Heart left ventricle (tissue), 16 donors: ENCODE measurements around the gene TACC2. TPM values are rescaled to one million over a fixed set of nuclear protein-coding genes. Genes with fewer than 3 reads are reported as not detected.
A peak's percentile ranks its signal among the peaks of the same experiment; 100 is the strongest.

ENCODE experiments used
- ATAC-seq, 4 donors: fragments of 200-7000 bp; cut with Tn5 transposase; one replicate each; pipeline ENCODE4 v1.9.1; 2020 to 2022; ENCODE audit warnings: moderate library complexity in 4 of 4, mild to moderate bottlenecking in 3 of 4, moderate number of reproducible peaks in 1 of 4
- DNase-seq, 5 donors: peaks; one replicate each; pipeline ENCODE4 v3.0.0-alpha.2; 2020
- H3K27ac ChIP-seq, 12 donors: fragments of 200-600 bp; sonication (generic) in 4 of 12; one replicate each; pipeline versions ENCODE4 v1.5.0 to v1.8.0; 2016 to 2022; ENCODE audit warnings: mild to moderate bottlenecking in 2 of 12
- H3K27me3 ChIP-seq, 9 donors: fragments of 200-600 bp; sonication (generic) in 2 of 9; one replicate each; pipeline versions ENCODE4 v1.5.1 to v1.8.0; 2016 to 2022; ENCODE audit warnings: mild to moderate bottlenecking in 3 of 9
- H3K36me3 ChIP-seq, 9 donors: fragments of 200-600 bp; sonication (generic) in 2 of 9; one replicate each; pipeline versions ENCODE4 v1.5.0 to v1.8.0; 2018 to 2022; ENCODE audit warnings: mild to moderate bottlenecking in 2 of 9
- H3K4me1 ChIP-seq, 12 donors: fragments of 200-600 bp; sonication (generic) in 4 of 12; one replicate each; pipeline versions ENCODE4 v1.5.0 to v1.8.0; 2016 to 2022; ENCODE audit warnings: mild to moderate bottlenecking in 3 of 12
- H3K4me3 ChIP-seq, 12 donors: fragments of 200-600 bp; sonication (generic) in 4 of 12; one replicate each; pipeline versions ENCODE4 v1.5.0 to v1.8.0; 2017 to 2022; ENCODE audit warnings: mild to moderate bottlenecking in 9 of 12, moderate library complexity in 4 of 12
- H3K9me3 ChIP-seq, 12 donors: fragments of 200-600 bp; sonication (generic) in 4 of 12; one replicate each; pipeline versions ENCODE4 v1.5.0 to v1.8.0; 2016 to 2022; ENCODE audit warnings: mild to moderate bottlenecking in 1 of 12
- CTCF ChIP-seq, 12 donors: fragments of 200-600 bp; sonication (generic) in 4 of 12; IDR thresholded peaks; one replicate each; pipeline versions ENCODE4 v1.5.0 to v1.8.0; 2018 to 2022; ENCODE audit warnings: antibody characterized with exemption in 12 of 12, mild to moderate bottlenecking in 5 of 12
- POLR2A ChIP-seq, 2 donors: fragments of 450-650 bp; IDR thresholded peaks; one replicate each; pipeline ENCODE4 v1.6.1; 2017; ENCODE audit warnings: antibody characterized with exemption in 2 of 2, mild to moderate bottlenecking in 2 of 2, moderate library complexity in 2 of 2
- WGBS, 4 donors: extraction: QIAGEN DNeasy Blood & Tissue Kit in 2 of 4; methylation state at CpG; one replicate each; pipeline versions ENCODE4 v1.1.5 to v1.1.7; 2013 to 2018; 5-methylcytosine and 5-hydroxymethylcytosine counted together
- intact Hi-C, 10 donors: fragments of 100-400 bp; cut with DNase I; formaldehyde crosslinking; loops; one replicate each; pipeline versions ENCODE4 v1.11.1 to v1.14.2; 2022
- polyA plus RNA-seq, 2 donors: library from polyadenylated mRNA; stranded (reverse); fragments of 200-250 nt; gene quantifications; one replicate each; pipeline ENCODE4 v1.2.3, GENCODE V29; 2013
- total RNA-seq, 9 donors: library from RNA; depleted of rRNA in 2 of 9; stranded (reverse); fragments of >200 nt in 2 of 9; fragmentation: NEBNext Ultra II Directional in 3 of 9; extraction: Animal tissue kit (Norgen Biotek cat#: 25700) in 3 of 9; gene quantifications; one replicate each; pipeline versions ENCODE4 v1.1.0 to v1.2.4, GENCODE V29; 2016 to 2023
- donor health status: ischemic (EF 13 %, LVEDD 7.1; RV severe dilation, severe dysfunction).
- donor health status: healthy with polysubstance abuse.
- donor health status: DM: no; HTN: yes; CAD: no.
- donor health status: DM: no; HTN: no; CAD: no.
- donor health status: ischemic (EF 25% LVEDD 6.9; RV normal size, moderate dysfunction).
- donor health status: ischemic (EF 25% LVEDD 5.7; RV mildly dilated, moderate dysfunction).
- donor health status: healthy.
- donor health status: DM: yes; HTN: yes; CAD: no.
- donor health status: ischemic (EF 35%, LVEDD 5.7; RV mildly dilated, moderate dysfunction).
- donor health status: nonischemic (EF 11% LVEDD 7.7; RV severe dilation, severe dysfunction).
- donor health status: DM: yes; HTN: yes; CAD: no.
- donor health status: PGD.
- donor health status: ischemic (EF 29% LVEDD 5.4; RV normal size, mild dysfunction).
- donor health status: nonischemic (EF 23%, LVEDD 6.1; RV moderate dilation, normal function).

TACC2 gene
- total and polyA plus RNA-seq, 11 donors: 96.7 to 456 (median 294) TPM

- TF ChIP-seq POLR2A (IDR thresholded peaks at IDR 0.05): no peak
- TF ChIP-seq CTCF (IDR thresholded peaks at IDR 0.05): no peak
- intact Hi-C loops: loop anchor here in 5 of 10 donors (10.0 kb wide), 2 partner anchors 55 to 165 kb away; no protein-coding TSS in a partner anchor
- Histone ChIP-seq H3K4me1 (no peaks in the 10 kb centered on the region), H3K9me3 (no peaks in the 10 kb centered on the region), H3K27ac (no peak overlapping the region), H3K27me3 (no peaks in the 10 kb centered on the region), H3K36me3 (peaks cover 0 to 94% (median 82%) of the 10 kb centered on the region in 9 donors), H3K4me3 (no peak overlapping the region)
- ATAC-seq (no peak), DNase-seq (no peak)
- WGBS, 4 donors: 80 to 91% (median 88%) methylated on average over 6 of the region's 6 CpGs
These were observed 230.4 kb downstream of the TACC2 start for GRCh38 chr10:122219340-122219739.

GRCh38 chr10:122220736-122221135, 231.8 kb downstream of the TACC2 start:
- intact Hi-C loops: loop anchor here in 1 of 10 donors (5.0 kb wide), 1 partner anchor 168 kb away; no protein-coding TSS in a partner anchor
- 58 to 74% (median 66%) methylated on average over 2 of the region's 2 CpGs for WGBS, 4 donors
- ATAC-seq: no peak
- no peaks in the 10 kb centered on the region for H3K4me1 ChIP-seq
- no peaks in the 10 kb centered on the region for H3K9me3 ChIP-seq
- no peaks in the 10 kb centered on the region for H3K27me3 ChIP-seq
- H3K36me3 ChIP-seq: peaks cover 0 to 99% (median 86%) of the 10 kb centered on the region in 9 donors
- DNase-seq: no peak
- H3K4me3 ChIP-seq: no peak overlapping the region
- no peak overlapping the region for H3K27ac ChIP-seq
- TF ChIP-seq POLR2A (IDR thresholded peaks at IDR 0.05): no peak
- TF ChIP-seq CTCF (IDR thresholded peaks at IDR 0.05): no peak

- H3K36me3 ChIP-seq: peaks cover 0 to 100% (median 86%) of the 10 kb centered on the region in 9 donors
- TF ChIP-seq POLR2A (IDR thresholded peaks at IDR 0.05) (no peak), CTCF (IDR thresholded peaks at IDR 0.05) (no peak)
- intact Hi-C loops: loop anchor here in 1 of 10 donors (5.0 kb wide), 1 partner anchor 170 kb away; no protein-coding TSS in a partner anchor
- WGBS, 4 donors: 71 to 78% (median 74%) methylated on average over 5 of the region's 5 CpGs
- ATAC-seq (peak in 3 of 4 donors; percentile 29 to 47 (median 33)), DNase-seq (no peak)
- H3K4me1 ChIP-seq: peaks cover 0 to 2% (median 0%) of the 10 kb centered on the region in 12 donors
- H3K27ac ChIP-seq: no peak overlapping the region
- no peaks in the 10 kb centered on the region for H3K9me3 ChIP-seq
- no peaks in the 10 kb centered on the region for H3K27me3 ChIP-seq
- H3K4me3 ChIP-seq: no peak overlapping the region
These were observed 233.0 kb downstream of the TACC2 start for GRCh38 chr10:122221958-122222357.

GRCh38 chr10:122222638-122223037, 233.7 kb downstream of the TACC2 start:
- TF ChIP-seq CTCF (IDR thresholded peaks at IDR 0.05) (no peak), POLR2A (IDR thresholded peaks at IDR 0.05) (no peak)
- DNase-seq (no peak), ATAC-seq (no peak)
- Histone ChIP-seq H3K9me3 (no peaks in the 10 kb centered on the region), H3K4me3 (no peak overlapping the region), H3K36me3 (peaks cover 0 to 100% (median 88%) of the 10 kb centered on the region in 9 donors), H3K4me1 (peaks cover 0 to 9% (median 0%) of the 10 kb centered on the region in 12 donors), H3K27me3 (no peaks in the 10 kb centered on the region), H3K27ac (no peak overlapping the region)
- 86 to 89% (median 87%) methylated on average over 7 of the region's 7 CpGs for WGBS, 4 donors
- intact Hi-C loops: loop anchor here in 1 of 10 donors (5.0 kb wide), 1 partner anchor 170 kb away; no protein-coding TSS in a partner anchor
